ENCODE measurements around the gene IDE.

DNA sequence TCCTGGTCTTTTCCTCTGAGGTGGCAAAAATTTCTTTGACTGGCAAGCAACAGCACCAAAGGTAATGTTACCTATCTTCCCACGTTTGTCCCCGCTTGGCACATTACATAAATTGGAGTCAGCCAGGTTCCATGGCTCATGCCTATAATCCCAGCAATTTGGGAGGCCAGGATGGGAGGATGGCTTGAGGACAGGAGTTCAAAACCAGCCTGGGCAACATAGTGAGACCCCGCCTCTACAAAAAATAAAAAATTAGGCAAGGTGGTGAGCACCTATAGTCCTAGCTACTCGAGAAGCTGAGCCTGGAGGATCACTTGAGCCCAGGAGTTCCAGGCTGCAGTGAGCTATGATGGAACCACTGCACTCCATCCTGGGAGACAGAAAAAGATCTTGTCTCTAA, 139.5 kb downstream of the IDE start:
- no peak for TF ChIP-seq CTCF (conservative IDR thresholded peaks at IDR 0.05; ENCODE audit: low read length)
- no peak for TF ChIP-seq EZH2phosphoT487 (IDR thresholded peaks at IDR 0.05; ENCODE audit: borderline replicate concordance)
